HEK293 (cell line): ENCODE data around the gene S100B.
A peak's percentile ranks its signal among the peaks of the same experiment; 100 is the strongest.

Experiments used
- CTCF ChIA-PET: fragments of 350-600 bp; formaldehyde crosslinking; extraction: SDS; loops from one replicate; lab custom pipeline; 2021; ENCODE audit warnings: antibody characterized with exemption; lab: Yijun Ruan, JAX
- POLR2A ChIA-PET: fragments of 300-600 bp; formaldehyde crosslinking; extraction: SDS; loops from one replicate; lab custom pipeline; 2020; ENCODE audit warnings: antibody characterized with exemption, inconsistent platforms; lab: Yijun Ruan, JAX
- H3K27ac ChIP-seq: fragments of 200-500 bp; sonication (Bioruptor generic); 2 replicates; pipeline ENCODE4 v1.5.1; 2014; ENCODE audit warnings: low read depth, low read length, control low read depth, inconsistent platforms; ENCODE audit errors: extremely low read depth
- H3K36me3 ChIP-seq, 2 experiments: fragments of 200-500 bp in 1 of 2; sonication (Bioruptor generic) in 1 of 2; 1 replicate in 1 of 2; 2 replicates in 1 of 2; pipeline ENCODE4 v1.5.1; 2014 to 2017; ENCODE audit warnings: inconsistent platforms in 2 of 2, low read length in 2 of 2; ENCODE audit not compliant: control insufficient read depth in 2 of 2, insufficient read depth in 1 of 2
- H3K4me1 ChIP-seq: fragments of 200-500 bp; sonication (Bioruptor generic); 2 replicates; pipeline ENCODE4 v1.5.1; 2014; ENCODE audit warnings: mild to moderate bottlenecking, low read length, inconsistent platforms; ENCODE audit not compliant: control insufficient read depth, insufficient read depth
- H3K4me3 ChIP-seq: 2 replicates; pipeline ENCODE4 v1.5.1; 2011; ENCODE audit warnings: low read depth, mild to moderate bottlenecking, control low read depth, low read length, moderate library complexity
- H3K9me3 ChIP-seq: fragments of 200-500 bp; sonication (Bioruptor generic); 2 replicates; pipeline ENCODE4 v1.5.1; 2014; ENCODE audit warnings: low read depth, low read length, inconsistent platforms; ENCODE audit not compliant: control insufficient read depth, insufficient read depth
- GFI1B ChIP-seq: fragments of 450-650 bp; formaldehyde crosslinking; IDR thresholded peaks from 2 replicates; pipeline ENCODE4 v1.5.1; 2016; ENCODE audit warnings: missing biosample characterization, missing genetic modification characterization
- KLF17 ChIP-seq: fragments of 450-650 bp; formaldehyde crosslinking; IDR thresholded peaks from 2 replicates; pipeline ENCODE4 v1.5.1; 2016; ENCODE audit warnings: missing biosample characterization, missing genetic modification characterization
- SETDB1 ChIP-seq: IDR thresholded peaks from one replicate; pipeline ENCODE4 v1.6.1; 2017; ENCODE audit warnings: mild to moderate bottlenecking, low read length, moderate library complexity, mixed read lengths; ENCODE audit not compliant: insufficient read length
- TSHZ1 ChIP-seq: fragments of 450-650 bp; formaldehyde crosslinking; IDR thresholded peaks from 2 replicates; pipeline ENCODE4 v1.5.1; 2016; ENCODE audit warnings: missing biosample characterization, missing genetic modification characterization, borderline replicate concordance
- ZBTB7A ChIP-seq: fragments of 450-650 bp; formaldehyde crosslinking; IDR thresholded peaks from 2 replicates; pipeline ENCODE4 v1.5.1; 2016; ENCODE audit warnings: low read depth, missing biosample characterization, missing genetic modification characterization
- ZNF112 ChIP-seq: fragments of 450-650 bp; formaldehyde crosslinking; IDR thresholded peaks from 2 replicates; pipeline ENCODE4 v1.5.0; 2017; ENCODE audit warnings: missing biosample characterization, missing genetic modification characterization
- ZNF350 ChIP-seq: fragments of 450-650 bp; formaldehyde crosslinking; IDR thresholded peaks from 2 replicates; pipeline ENCODE4 v1.5.0; 2017; ENCODE audit warnings: missing biosample characterization, mild to moderate bottlenecking, missing genetic modification characterization
- ZNF501 ChIP-seq: fragments of 450-650 bp; formaldehyde crosslinking; IDR thresholded peaks from 2 replicates; pipeline ENCODE4 v1.5.1; 2016; ENCODE audit warnings: missing biosample characterization, missing genetic modification characterization
- ZNF529 ChIP-seq: fragments of 450-650 bp; formaldehyde crosslinking; IDR thresholded peaks from 2 replicates; pipeline ENCODE4 v1.5.1; 2017; ENCODE audit warnings: missing genetic modification characterization, missing biosample characterization; ENCODE audit not compliant: insufficient replicate concordance
- ZNF548 ChIP-seq: fragments of 450-650 bp; formaldehyde crosslinking; IDR thresholded peaks from 2 replicates; pipeline ENCODE4 v1.5.1; 2016; ENCODE audit warnings: missing biosample characterization, missing genetic modification characterization
- ZNF555 ChIP-seq: fragments of 450-650 bp; formaldehyde crosslinking; conservative IDR thresholded peaks from 2 replicates; pipeline ENCODE4 v1.5.1; 2017; ENCODE audit warnings: missing biosample characterization, mild to moderate bottlenecking, missing genetic modification characterization, inconsistent platforms
- ZNF610 ChIP-seq: fragments of 450-650 bp; formaldehyde crosslinking; IDR thresholded peaks from 2 replicates; pipeline ENCODE4 v1.5.1; 2016; ENCODE audit warnings: missing biosample characterization, missing genetic modification characterization, borderline replicate concordance
- ZNF658 ChIP-seq: fragments of 450-650 bp; formaldehyde crosslinking; IDR thresholded peaks from 2 replicates; pipeline ENCODE4; 2016; ENCODE audit warnings: missing biosample characterization, missing genetic modification characterization
- ZNF777 ChIP-seq: fragments of 450-650 bp; formaldehyde crosslinking; IDR thresholded peaks from 2 replicates; pipeline ENCODE4 v1.5.1; 2017; ENCODE audit warnings: missing biosample characterization, missing genetic modification characterization, borderline replicate concordance
- ZNF837 ChIP-seq: fragments of 450-650 bp; formaldehyde crosslinking; IDR thresholded peaks from 2 replicates; pipeline ENCODE4 v1.5.1; 2016; ENCODE audit warnings: missing biosample characterization, missing genetic modification characterization
- TF ChIP-seq, protein P1 (sequence below): fragments of 450-650 bp; formaldehyde crosslinking; IDR thresholded peaks from 2 replicates; pipeline ENCODE4 v1.5.1; 2017; ENCODE audit warnings: missing biosample characterization, missing genetic modification characterization
- TF ChIP-seq, protein P2 (sequence below): fragments of 450-650 bp; formaldehyde crosslinking; IDR thresholded peaks from 2 replicates; pipeline ENCODE4 v1.5.1; 2016; ENCODE audit warnings: missing biosample characterization, missing genetic modification characterization
- TF ChIP-seq, protein P3 (sequence below): sonication (generic); formaldehyde crosslinking; IDR thresholded peaks from 2 replicates; pipeline ENCODE4 v1.8.1; 2022; ENCODE audit warnings: mild to moderate bottlenecking, moderate library complexity, missing genetic modification reagents
- TF ChIP-seq, protein P4 (sequence below): fragments of 450-650 bp; formaldehyde crosslinking; IDR thresholded peaks from 2 replicates; pipeline ENCODE4 v1.5.1; 2016; ENCODE audit warnings: missing biosample characterization, missing genetic modification characterization

S100B gene

DNA sequence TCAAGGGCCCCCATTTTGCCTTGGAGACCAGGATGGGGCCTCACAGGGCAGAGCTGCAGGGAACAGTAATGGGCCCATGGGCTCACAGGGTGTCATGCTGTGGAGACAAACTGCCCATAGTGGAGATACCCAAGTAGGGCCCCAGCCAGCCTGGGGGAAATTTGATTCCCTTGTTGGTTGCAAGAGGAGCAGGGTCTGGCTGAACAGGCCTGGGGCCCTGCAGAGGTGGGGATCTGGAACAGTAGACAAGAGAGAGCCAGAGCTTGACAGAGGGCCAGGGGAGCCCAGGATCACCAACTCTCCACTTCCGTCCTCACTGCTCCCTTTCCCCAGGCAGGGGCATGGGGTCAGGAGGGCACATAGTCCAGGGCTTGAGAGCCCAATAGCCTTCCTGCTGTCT is 8.7 kb downstream of the S100B start:
- Histone ChIP-seq H3K27ac (no peak overlapping the region), H3K36me3 (no peaks in the 10 kb centered on the region), H3K4me1 (no peaks in the 10 kb centered on the region), H3K4me3 (no peak overlapping the region), H3K9me3 (no peaks in the 10 kb centered on the region)
- ChIA-PET POLR2A (no interaction called here), CTCF (no interaction called here)
- TF ChIP-seq, protein P1, sequence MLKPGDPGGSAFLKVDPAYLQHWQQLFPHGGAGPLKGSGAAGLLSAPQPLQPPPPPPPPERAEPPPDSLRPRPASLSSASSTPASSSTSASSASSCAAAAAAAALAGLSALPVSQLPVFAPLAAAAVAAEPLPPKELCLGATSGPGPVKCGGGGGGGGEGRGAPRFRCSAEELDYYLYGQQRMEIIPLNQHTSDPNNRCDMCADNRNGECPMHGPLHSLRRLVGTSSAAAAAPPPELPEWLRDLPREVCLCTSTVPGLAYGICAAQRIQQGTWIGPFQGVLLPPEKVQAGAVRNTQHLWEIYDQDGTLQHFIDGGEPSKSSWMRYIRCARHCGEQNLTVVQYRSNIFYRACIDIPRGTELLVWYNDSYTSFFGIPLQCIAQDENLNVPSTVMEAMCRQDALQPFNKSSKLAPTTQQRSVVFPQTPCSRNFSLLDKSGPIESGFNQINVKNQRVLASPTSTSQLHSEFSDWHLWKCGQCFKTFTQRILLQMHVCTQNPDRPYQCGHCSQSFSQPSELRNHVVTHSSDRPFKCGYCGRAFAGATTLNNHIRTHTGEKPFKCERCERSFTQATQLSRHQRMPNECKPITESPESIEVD (tag by site-specific recombination) = no peak
- TF ChIP-seq ZNF112 (tag by site-specific recombination) = no peak
- no peak for TF ChIP-seq ZNF350 (tag by site-specific recombination)
- no peak for TF ChIP-seq ZNF501
- TF ChIP-seq ZNF658 (tag by site-specific recombination) = no peak
- no peak for TF ChIP-seq TSHZ1 (tag by site-specific recombination)
- no peak for TF ChIP-seq GFI1B (tag by site-specific recombination)

DNA sequence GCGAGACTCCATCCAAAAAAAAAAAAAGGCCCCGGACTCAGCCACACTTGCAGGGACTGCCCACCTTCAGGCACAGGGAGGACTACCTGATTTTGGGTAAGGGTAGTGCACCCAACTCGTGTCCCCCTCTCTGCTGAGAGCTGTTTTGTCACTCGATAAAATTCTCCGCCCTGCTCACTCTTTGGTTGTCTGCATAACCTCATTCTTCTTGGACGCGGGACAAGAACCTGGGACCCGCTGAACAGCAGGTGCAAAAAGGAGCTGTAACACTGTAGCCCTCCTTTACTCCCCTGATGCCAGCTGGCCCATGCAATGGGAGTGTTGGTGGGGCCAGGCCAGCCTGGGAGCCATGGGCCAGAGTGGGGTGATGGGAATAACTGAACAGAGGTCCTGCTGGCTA is 10.6 kb downstream of the S100B start:
- ChIA-PET POLR2A (no interaction called here), CTCF (interaction anchor here (0.6 kb wide), 1 partner anchor 45 kb away, joined by 3 read pairs; no protein-coding TSS in a partner anchor)
- TF ChIP-seq SETDB1 = peak; percentile 81
- 0 out of 2 replicates have a peak, but pooled peaks have one; percentile 17 for TF ChIP-seq ZNF610 (tag by site-specific recombination)
- no peak for TF ChIP-seq ZBTB7A (tag by site-specific recombination)
- TF ChIP-seq, protein P2, sequence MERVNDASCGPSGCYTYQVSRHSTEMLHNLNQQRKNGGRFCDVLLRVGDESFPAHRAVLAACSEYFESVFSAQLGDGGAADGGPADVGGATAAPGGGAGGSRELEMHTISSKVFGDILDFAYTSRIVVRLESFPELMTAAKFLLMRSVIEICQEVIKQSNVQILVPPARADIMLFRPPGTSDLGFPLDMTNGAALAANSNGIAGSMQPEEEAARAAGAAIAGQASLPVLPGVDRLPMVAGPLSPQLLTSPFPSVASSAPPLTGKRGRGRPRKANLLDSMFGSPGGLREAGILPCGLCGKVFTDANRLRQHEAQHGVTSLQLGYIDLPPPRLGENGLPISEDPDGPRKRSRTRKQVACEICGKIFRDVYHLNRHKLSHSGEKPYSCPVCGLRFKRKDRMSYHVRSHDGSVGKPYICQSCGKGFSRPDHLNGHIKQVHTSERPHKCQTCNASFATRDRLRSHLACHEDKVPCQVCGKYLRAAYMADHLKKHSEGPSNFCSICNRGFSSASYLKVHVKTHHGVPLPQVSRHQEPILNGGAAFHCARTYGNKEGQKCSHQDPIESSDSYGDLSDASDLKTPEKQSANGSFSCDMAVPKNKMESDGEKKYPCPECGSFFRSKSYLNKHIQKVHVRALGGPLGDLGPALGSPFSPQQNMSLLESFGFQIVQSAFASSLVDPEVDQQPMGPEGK = no peak
- no peak for TF ChIP-seq ZNF837
- no peak overlapping the region for H3K4me3 ChIP-seq
- no peaks in the 10 kb centered on the region for H3K4me1 ChIP-seq
- H3K36me3 ChIP-seq = no peaks in the 10 kb centered on the region
- no peak overlapping the region for H3K27ac ChIP-seq
- no peaks in the 10 kb centered on the region for H3K9me3 ChIP-seq

- Histone ChIP-seq H3K4me1 (no peaks in the 10 kb centered on the region), H3K36me3 (peaks cover 0 to 15% of the 10 kb centered on the region in 2 experiments; a peak in 1 of 3 replicates), H3K27ac (no peak overlapping the region), H3K4me3 (no peak overlapping the region), H3K9me3 (peaks cover 4% of the 10 kb centered on the region)
- ChIA-PET CTCF (interaction anchor here (0.6 kb wide), 1 partner anchor 54 kb away, joined by 7 read pairs; no protein-coding TSS in a partner anchor), POLR2A (interaction anchor here (1.5 kb wide), 1 partner anchor 50 kb away, joined by 6 read pairs; the partner anchor contains the start of gene PRMT2)
- TF ChIP-seq ZNF777 (tag by site-specific recombination) = no peak
- TF ChIP-seq ZNF548 = no peak
- TF ChIP-seq, protein P3, sequence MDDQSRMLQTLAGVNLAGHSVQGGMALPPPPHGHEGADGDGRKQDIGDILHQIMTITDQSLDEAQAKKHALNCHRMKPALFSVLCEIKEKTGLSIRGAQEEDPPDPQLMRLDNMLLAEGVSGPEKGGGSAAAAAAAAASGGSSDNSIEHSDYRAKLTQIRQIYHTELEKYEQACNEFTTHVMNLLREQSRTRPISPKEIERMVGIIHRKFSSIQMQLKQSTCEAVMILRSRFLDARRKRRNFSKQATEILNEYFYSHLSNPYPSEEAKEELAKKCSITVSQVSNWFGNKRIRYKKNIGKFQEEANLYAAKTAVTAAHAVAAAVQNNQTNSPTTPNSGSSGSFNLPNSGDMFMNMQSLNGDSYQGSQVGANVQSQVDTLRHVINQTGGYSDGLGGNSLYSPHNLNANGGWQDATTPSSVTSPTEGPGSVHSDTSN = no peak
- peak; percentile 77 for TF ChIP-seq KLF17 (tag by site-specific recombination)
- no peak for TF ChIP-seq ZNF555 (tag by site-specific recombination)
- TF ChIP-seq, protein P4, sequence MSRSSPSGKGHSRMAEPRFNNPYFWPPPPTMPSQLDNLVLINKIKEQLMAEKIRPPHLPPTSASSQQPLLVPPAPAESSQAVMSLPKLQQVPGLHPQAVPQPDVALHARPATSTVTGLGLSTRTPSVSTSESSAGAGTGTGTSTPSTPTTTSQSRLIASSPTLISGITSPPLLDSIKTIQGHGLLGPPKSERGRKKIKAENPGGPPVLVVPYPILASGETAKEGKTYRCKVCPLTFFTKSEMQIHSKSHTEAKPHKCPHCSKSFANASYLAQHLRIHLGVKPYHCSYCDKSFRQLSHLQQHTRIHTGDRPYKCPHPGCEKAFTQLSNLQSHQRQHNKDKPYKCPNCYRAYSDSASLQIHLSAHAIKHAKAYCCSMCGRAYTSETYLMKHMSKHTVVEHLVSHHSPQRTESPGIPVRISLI = no peak
- no peak for TF ChIP-seq ZNF529 (tag by site-specific recombination)
- no peak for TF ChIP-seq ZNF610 (tag by site-specific recombination)
Observed at GRCh38 chr21:46585191-46585953, 19.5 kb downstream of the S100B start.
